22Rv1 (cell line): ENCODE measurements around the gene MSI2.

Experiments
- H3K27ac ChIP-seq: fragments of 450-650 bp; 2 replicates; pipeline ENCODE4 v1.5.1; 2017
- ZFX ChIP-seq: fragments of 450-650 bp; IDR thresholded peaks from 2 replicates; pipeline ENCODE4 v1.6.1; 2017; ENCODE audit warnings: antibody characterized with exemption, borderline replicate concordance
- TF ChIP-seq, protein P1 (sequence below): fragments of 450-650 bp; IDR thresholded peaks from 2 replicates; pipeline ENCODE4 v1.5.1; 2017; ENCODE audit warnings: mild to moderate bottlenecking

Gene MSI2

DNA sequence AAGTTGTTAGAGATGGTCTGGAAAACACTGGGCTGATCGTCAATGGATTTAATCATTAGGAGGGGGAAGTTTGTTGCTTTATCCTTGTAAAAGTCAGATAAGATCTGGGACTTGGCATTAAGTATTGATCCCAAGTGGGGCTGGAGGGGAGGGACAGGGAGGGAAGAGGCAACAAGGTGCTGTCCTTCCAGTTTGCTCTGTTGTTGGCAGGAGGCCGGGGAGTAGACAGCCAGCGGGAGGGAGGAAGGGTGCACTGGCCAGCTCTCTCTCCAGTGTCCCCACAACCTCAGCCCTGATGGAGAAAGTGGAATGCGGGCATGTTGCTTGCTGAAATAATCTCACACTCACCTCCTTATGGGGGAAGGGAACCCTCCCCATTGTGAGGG lies 278.5 kb downstream of the MSI2 start:
- H3K27ac ChIP-seq: peak overlapping the region; percentile 50
- TF ChIP-seq, protein P1, sequence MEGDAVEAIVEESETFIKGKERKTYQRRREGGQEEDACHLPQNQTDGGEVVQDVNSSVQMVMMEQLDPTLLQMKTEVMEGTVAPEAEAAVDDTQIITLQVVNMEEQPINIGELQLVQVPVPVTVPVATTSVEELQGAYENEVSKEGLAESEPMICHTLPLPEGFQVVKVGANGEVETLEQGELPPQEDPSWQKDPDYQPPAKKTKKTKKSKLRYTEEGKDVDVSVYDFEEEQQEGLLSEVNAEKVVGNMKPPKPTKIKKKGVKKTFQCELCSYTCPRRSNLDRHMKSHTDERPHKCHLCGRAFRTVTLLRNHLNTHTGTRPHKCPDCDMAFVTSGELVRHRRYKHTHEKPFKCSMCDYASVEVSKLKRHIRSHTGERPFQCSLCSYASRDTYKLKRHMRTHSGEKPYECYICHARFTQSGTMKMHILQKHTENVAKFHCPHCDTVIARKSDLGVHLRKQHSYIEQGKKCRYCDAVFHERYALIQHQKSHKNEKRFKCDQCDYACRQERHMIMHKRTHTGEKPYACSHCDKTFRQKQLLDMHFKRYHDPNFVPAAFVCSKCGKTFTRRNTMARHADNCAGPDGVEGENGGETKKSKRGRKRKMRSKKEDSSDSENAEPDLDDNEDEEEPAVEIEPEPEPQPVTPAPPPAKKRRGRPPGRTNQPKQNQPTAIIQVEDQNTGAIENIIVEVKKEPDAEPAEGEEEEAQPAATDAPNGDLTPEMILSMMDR: no peak
- TF ChIP-seq ZFX: no peak

DNA sequence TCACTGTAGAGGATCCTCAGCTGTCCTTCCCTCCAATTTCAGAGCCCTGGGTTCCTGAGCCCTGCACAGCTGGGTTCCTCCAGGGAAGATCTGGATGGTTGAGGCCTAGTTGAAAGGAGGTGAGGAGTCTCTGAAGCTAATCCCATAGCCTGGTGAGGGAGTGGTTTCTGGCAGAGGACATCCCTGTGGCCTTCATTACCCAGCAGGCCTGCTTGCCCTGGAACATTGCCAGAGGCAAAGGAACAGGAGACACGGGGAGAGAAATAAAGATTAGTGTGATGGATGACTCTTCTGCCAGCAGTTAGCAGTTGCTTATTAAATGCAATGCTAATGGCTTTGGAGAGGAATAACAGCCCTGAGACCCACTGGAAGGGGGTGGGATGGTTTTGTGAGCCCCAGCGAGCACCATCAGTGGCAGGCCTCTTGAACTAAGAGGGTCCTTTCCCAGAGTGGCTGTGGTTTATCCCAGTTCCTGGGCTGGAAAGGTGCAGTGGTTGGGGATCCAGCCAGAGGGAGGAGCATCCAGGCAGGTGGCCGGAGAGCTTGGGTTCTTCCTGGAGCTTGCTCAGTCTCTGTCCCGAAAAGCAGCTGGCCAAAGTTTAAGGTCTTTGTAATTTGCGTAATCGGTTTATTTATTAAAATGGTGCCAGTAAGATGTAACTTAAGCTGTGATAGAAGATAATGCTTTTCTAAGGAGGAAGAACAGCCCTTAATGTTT lies 279.1 kb downstream of the MSI2 start:
- no peak for TF ChIP-seq ZFX
- TF ChIP-seq, protein P1: no peak
- peak overlapping the region; percentile 50 for H3K27ac ChIP-seq

DNA sequence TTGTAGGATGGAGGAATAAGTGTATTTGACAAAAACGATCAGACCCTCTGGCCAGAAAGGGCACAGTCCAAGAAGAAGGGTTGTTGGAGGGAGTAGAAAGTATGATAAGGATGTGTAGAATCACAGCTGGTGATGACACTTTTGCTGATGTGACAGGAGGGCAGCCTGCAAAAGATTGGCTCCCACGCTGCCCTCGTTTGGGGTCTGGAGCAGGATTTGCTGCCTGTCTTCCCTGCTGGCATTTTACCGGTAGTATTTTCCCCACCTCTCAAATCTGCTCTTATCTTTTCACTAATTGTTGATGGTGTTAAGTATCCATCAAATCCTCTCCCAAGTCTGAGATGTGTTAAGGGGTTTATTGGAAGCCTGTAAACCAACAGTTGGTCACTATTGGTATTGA lies 280.0 kb downstream of the MSI2 start:
- H3K27ac ChIP-seq: peak overlapping the region; percentile 50; the same call in 1 of the 2 replicates
- TF ChIP-seq, protein P1: no peak
- TF ChIP-seq ZFX: no peak

DNA sequence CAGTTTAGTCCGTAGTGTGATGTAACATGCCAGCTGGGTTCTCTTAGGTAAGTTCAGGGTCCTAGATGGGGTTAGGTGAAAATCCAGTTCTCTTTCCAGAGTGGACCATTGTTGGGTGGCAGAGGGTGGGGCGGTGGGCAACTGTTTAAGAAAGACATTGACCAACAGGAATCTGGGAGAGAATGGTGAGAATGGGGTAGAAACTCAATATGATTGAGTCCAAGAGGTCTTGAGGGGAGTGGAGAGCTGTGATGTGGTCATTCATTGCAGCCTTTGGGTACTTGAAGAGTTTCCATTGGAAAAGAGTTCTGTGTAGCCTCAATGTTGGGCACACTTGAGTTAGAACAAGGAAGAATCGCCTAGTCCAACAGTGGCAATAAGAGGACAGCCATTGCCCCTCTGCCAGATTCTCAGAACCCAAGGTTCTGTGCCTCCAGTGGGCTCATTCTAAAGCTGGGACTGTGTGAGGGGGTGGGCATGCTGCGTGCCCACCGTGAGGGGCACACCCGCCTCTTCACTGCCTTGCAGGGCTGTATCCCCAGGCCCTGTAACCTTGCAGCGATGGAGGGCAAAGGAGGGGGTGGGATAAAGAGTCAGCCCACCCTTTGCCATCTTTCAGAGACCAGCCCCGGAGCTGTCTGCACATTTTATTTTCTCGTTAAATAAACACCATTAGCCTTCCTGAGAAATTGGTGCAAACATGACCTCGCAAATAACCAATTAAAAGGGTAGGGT lies 280.6 kb downstream of the MSI2 start:
- no peak overlapping the region for H3K27ac ChIP-seq
- no peak for TF ChIP-seq ZFX
- TF ChIP-seq, protein P1: no peak

DNA sequence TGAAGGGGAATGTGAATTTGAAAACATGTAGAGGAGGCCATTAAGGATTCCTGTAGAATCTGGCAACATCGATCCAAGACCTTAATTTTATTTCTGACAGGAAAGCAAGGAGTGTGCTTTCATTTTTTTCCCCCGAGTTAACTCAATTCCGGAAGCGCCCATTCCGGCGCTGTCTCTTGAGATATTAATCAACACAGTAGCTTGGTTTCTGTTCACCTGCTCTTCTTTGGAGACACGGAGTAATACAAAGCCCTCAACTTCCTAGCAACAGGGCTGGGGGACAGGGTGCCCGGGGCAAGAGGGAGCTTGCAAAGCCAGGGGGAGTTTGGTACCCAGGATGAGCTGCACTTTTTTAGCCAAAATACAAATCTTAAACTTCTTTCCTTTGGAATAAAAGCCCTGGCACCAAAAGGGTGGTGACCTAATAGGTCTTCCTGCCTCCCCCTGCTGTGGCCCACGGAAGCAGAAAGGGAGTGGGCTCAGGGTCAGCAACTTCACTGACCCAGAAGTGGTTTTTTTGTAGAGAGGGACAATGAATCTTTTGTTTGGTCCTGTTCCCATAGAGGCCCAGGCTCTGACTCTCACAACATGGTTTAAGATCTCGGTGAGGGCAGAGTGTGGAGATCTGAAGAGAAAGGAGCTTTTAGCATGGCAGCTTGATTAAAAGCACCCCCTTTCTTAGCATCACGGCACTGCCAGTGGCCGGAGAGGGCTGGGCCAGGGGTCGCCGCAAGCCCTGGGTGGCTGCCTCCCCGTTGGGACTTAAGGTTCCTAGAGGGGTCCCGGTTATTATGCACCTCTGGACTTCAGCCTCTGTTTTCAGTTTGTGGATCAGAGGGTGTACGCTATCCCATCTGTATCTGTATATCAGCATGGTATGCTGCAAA lies 281.4 kb downstream of the MSI2 start:
- TF ChIP-seq, protein P1: no peak
- no peak for TF ChIP-seq ZFX
- no peak overlapping the region for H3K27ac ChIP-seq

DNA sequence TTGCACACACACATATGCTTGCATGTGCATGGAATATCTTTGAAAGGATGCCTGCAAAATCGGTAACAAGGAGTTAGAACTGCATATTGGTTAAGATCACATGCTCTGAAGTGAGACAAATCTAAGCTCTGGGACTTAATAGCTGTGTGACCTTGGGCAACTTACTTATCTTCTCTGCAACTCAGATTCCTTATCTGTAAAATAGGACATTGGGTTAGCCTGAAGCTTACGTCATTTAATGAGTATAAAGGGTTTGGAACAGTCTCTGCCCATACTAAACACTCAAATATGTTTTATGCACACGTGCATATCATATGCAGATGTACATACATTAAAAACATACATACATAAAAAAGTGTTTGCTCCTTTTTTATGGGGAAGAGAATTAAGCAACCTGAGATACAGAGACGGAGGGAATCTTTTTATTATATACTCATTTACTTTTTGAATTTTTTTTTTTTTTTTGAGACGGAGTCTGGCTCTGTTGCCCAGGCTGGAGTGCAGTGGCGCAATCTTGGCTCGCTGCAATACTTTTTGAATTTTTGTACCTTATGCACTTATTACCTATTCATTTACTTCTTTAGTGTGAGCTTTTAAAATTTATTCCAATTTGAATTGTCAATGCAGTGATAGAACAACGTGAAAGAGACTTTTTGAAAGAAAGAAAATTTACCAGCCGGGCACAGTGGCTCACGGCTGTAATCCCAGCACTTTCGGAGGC lies 282.6 kb downstream of the MSI2 start:
- TF ChIP-seq ZFX: no peak
- TF ChIP-seq, protein P1: no peak
- no peak overlapping the region for H3K27ac ChIP-seq
